PC-9 (cell line): ENCODE data around the gene SPINK6.

Experiments used
- CTCF ChIP-seq: fragments of 200-600 bp; sonication (generic); conservative IDR thresholded peaks from 2 replicates; pipeline ENCODE4 v1.6.1; 2017; ENCODE audit warnings: mixed run types, antibody characterized with exemption, mild to moderate bottlenecking, moderate library complexity
- EZH2 ChIP-seq: fragments of 200-600 bp; sonication (generic); IDR thresholded peaks from 2 replicates; pipeline ENCODE4 v1.8.0; 2017; ENCODE audit warnings: antibody characterized with exemption, low read depth

- TF ChIP-seq EZH2 (no peak), CTCF (no peak)
These were observed 25.6 kb upstream of the SPINK6 start for GRCh38 chr5:148177207-148177606.
